ENCODE data around the gene STAG1. TPM values are rescaled to one million over a fixed set of nuclear protein-coding genes. Genes with fewer than 3 reads are reported as not detected.
"Not testable (repeated sequence)": the region's sequence is repeated elsewhere in the genome, so short reads cannot be mapped to it uniquely, and the experiment has no call there.

STAG1 gene
- polyA plus RNA-seq, 4 donors, result 46.1 to 53.4 (median 50.0) TPM

DNA sequence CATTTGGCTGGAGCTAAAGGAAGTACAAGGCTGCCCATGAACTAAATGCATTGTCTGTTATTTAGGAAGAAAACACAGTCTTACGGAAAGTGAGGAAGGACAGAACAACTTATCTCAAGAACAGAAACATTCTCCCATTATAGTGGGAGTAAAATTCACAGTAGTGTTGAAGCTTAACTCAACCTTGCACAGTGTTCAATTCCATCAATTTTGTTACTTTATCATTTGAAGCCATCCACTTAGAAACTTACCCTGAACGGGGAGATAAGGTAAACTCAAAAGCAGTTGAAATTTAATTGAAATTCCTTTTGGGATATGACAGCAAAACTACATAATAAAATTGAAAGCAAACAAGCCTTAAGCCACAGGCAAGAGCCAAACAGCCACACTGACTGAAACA lies 315.1 kb downstream of the STAG1 start:
- no peak for DNase-seq (ENCODE audit: low read depth in 4 of 4, low spot score in 2 of 4)

DNA sequence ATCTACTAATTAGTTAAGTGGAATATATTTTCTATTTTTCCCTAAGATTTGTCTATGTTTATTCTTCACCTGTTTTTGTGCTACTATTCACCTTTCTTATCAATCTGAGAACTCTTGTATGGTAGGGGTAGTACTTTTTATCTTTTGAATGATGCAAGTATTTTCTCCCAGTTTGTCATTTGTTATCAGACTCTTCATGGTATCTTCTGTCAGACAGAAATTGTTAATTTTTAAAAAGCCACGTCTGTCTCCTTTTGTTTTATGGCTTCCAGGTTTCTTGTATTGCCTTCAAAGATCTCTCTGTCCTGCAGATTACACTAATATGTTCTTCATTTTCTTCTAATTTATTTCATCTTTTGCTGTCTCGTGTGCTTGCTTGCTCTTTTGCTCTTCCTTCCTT lies 317.7 kb downstream of the STAG1 start:
- no peak for DNase-seq (ENCODE audit: low read depth in 4 of 4, low spot score in 2 of 4)

DNA sequence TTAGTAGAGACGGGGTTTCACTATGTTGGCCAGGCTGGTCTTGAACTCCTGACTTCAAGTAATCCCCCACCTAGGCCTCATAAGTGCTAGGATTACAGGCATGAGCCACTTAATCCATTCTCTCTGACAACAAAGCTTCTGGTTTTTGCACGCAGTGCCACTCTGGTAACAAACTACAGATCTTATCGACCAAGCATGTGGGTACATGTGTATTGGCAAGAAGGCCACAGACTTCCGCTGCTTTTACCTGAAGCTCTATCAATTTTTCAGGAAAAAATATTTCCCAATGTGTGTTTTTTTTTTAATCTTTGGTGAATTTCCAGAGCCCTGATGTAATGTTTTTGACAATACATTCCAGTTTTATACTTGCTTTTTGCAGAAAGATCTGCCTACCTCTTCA lies 319.5 kb downstream of the STAG1 start:
- DNase-seq (ENCODE audit: low read depth in 4 of 4, low spot score in 2 of 4), result no peak

DNA sequence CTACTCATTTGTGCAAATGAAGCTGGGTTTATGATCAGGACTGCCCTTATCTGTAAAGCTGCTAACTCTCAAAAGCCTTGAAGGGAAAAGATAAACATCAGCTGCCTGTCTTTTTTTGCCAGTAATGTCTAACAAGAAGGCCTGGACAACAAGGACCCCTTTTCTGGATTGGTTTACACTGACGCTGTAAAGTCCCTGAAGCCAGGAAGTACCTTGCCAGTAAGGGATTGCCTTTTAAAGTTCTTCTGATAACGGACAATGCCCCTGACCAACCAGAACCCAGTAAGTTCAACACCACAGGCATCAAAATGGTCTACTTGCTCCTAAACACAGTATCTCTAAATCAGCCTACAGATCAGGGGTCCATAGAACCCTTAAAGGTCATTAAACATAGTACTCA lies 324.0 kb downstream of the STAG1 start:
- no peak for DNase-seq (ENCODE audit: low read depth in 4 of 4, low spot score in 2 of 4)

DNA sequence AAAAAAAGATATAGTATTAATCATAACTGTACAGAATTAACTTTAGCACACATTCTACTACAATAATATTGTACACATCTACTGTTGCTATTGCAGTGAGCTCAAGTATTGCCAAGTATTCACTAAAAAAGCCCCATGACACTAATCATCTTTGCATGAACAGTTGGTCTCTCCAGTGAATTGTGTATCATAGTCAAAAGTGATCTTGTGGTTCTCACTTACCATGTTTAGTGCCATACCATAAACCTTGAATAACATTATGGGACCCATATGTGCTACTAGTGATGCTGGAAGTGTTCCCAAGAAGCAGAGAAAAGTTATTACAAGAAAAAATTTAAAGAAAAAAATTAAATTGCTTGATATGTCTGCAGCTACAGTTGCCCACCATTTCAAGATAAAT lies 324.9 kb downstream of the STAG1 start:
- no peak for DNase-seq (ENCODE audit: low read depth in 4 of 4, low spot score in 2 of 4)

DNA sequence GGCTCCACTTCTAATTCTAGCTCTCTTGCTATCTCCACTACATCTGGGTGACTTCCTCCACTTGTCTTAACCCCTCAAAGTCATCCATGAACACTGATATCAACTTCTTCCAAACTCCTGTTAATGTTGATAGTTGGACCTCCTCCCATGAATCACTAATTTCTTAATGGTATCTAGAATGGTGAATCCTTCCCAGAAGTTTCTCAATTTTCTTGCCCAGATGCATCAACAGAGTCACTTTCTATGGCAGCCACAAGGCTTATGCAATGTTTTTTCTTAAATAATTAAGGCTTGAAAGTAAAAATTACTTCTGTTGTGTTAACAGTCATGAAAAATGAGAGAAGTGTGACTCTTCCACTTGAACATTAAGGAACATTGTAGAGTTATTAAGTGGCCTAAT lies 337.7 kb downstream of the STAG1 start:
- DNase-seq (ENCODE audit: low read depth in 4 of 4, low spot score in 2 of 4), result no peak

DNA sequence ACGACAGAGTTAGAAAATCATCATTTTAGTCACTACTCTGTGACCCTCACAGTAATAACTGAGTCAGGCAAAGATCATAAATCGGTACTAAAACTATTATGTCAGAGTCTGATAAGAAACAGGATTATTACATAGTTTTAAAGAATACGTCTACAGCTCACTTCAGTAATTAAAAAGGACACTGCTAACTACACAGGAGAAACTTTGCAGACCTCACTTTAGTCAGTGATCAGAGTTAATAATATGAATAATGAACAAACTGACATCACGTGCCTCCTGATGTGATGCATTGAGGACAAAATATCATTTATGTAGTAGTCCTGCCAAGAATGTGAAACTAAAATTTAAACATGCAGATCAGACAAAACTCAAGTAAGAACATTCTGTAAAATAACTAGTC lies 339.9 kb downstream of the STAG1 start:
- no peak for DNase-seq (ENCODE audit: low read depth in 4 of 4, low spot score in 2 of 4)

DNA sequence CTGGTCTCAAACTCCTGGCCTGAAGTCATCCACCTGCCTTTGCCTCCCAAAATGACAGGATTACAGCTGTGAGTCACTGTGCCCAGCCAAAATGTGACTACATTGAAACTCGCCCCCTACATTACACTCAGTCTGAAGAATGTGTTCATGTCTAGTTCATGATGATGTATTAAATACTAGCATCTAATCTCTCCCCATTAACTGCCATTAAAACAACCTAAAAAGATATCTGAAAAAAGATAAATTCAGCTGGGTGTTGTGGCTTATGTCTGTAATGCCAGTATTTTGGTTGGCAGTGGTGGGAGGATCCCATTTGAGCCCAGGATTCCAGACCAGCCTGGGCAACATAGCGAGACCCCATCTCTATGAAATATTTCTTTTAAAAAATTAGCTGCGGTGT lies 342.6 kb downstream of the STAG1 start:
- DNase-seq (ENCODE audit: low read depth in 4 of 4, low spot score in 2 of 4), result no peak

DNA sequence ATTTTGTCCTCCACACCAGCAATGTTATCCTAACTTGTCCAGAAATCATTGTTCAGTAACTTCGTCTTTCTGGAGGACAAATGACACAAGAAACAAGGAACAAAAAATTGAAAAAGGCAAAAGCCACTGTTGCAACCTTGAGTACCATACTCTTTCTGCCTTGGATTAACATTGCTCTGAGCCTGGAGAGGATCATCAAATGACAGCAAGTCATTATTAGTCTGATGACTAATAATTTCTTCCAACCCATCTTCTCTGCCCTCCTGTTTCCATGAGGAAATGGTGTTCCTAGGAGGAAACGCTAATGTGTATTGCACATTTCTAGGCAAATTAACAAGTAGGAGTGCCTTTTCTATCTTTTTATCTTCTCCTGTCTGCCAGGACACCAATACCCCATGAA lies 348.1 kb downstream of the STAG1 start:
- DNase-seq (ENCODE audit: low read depth in 4 of 4, low spot score in 2 of 4), result no peak

DNA sequence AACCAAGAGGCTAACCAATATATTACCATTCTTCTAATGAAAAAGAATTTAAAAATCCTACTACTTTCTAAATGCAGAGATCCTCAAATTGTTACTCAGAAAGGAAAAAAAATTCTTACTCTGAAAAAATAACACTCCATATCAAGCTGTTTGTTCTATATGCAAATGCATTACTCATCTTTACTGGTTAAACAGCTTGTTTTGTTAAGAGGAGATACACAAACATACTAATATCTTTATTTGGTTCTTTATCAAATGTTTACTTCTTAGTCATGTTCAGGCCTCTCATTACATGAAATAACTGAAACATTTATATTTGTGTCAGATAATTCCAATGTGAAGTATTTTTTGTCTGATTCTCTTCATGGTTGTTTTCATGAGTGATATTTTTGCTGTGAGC lies 355.3 kb downstream of the STAG1 start:
- DNase-seq (ENCODE audit: low read depth in 4 of 4, low spot score in 2 of 4), result no peak

DNA sequence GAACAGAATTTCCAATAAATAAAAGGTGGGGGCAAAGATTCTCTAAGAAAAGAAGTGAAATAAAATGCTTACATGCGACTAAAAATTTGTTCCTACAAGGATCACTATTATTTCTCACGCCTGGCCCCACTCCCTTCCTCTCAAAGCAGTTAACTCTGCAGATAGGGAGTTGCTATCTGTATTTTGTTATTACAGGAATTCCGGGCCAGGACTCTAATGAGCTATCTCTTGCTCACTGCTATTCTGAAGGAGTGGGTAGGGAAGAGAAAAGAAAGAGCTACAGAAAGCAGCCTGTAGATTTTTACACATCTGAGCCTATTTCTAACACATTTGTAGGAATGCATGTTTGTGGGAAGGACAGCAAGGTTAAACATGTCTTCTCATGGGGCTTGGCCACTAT lies 361.6 kb downstream of the STAG1 start:
- no peak for DNase-seq (ENCODE audit: low read depth in 4 of 4, low spot score in 2 of 4)

DNA sequence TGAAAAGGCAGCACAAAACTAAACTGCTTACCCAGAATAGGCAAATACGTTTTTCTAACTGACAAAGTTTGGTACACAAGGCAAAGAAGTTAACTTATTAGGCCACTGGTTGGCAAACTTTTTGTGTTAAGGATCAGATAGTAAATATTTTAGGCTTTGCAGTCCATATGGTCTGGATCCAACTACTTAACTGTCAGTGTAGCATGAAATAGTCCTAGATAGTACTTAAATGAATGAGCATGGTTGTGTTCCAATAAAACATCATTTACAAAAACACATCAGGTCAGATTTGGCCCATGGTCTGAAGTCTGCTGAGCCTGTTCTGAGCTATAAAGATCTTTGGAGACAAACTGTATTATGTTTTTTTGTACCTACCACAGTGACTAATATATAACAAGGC lies 365.1 kb downstream of the STAG1 start:
- no peak for DNase-seq (ENCODE audit: low read depth in 4 of 4, low spot score in 2 of 4)

DNA sequence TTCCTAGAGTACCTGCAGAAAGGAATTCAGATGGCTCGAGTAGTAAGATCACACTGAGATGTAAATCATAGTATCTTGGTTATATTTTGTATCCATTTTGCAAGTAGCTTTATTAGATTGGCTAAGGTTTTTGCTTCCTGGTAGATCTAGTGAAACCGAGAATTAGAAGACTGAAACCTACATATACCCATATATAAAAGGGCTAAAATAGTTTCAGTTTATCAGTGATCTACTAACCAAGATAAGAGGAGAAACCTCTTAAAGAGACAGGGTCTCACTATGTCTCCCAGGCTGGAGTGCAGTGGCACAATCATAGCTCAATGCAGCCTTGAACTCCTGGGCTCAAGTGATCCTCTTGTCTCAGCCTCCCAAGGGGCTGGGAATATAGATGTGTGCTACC lies 366.7 kb downstream of the STAG1 start:
- no peak for DNase-seq (ENCODE audit: low read depth in 4 of 4, low spot score in 2 of 4)

DNA sequence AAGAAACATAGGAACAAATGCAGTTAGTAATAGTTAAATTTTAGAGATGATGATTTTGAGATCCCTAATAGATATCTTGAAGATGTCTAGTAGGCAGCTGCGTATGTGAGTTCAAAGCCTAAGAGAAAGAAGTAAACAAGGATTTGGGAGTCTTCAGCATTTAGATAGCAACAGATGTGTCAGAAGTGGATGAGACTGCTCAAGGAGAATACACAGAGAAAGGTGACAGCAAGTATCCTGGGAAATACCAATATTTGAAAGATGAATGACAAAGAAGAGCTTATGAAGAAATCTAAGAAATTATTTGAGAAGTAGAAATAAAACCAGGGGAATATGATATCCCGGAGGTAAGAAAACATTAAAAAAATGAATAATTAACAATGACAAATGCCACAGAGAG lies 371.1 kb downstream of the STAG1 start:
- DNase-seq (ENCODE audit: low read depth in 4 of 4, low spot score in 2 of 4), result no peak

DNA sequence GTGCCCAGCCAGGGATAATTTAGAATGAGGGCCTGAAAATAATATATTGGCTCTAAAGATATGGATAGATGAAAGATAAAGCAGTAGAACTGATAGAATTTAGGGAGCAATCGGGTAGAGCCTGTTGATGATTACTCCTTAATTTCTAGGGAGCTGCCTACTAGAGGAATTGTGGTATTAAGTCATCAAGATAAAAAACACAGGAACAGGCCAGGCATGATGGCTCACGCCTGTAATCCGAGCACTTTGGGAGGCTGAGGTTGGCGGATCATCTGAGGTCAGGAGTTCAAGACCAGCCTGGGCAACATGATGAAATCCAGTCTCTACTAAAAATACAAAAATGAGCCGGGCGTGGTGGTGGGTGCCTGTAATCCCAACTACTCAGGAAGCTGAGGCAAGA lies 371.6 kb downstream of the STAG1 start:
- no peak for DNase-seq (ENCODE audit: low read depth in 4 of 4, low spot score in 2 of 4)

DNA sequence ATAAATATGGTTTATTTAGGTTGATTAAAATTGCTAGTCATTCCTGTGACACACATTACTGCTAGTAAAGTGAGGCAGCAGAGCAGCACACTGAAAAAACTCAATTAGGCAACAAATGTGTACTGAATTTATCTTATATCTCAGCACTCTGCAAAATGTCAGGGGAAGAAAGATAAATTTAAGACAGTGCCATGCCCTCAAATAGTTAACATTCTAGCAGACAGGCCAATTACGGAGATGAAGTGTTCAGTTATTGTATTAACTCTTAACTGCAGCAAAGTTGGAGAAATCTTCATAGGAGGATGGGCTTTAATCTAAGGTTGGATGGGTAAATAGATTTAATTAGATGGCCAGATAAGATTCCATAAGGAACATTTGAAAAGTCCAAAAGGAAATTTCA lies 374.2 kb downstream of the STAG1 start:
- DNase-seq (ENCODE audit: low read depth in 4 of 4, low spot score in 2 of 4), result no peak

DNA sequence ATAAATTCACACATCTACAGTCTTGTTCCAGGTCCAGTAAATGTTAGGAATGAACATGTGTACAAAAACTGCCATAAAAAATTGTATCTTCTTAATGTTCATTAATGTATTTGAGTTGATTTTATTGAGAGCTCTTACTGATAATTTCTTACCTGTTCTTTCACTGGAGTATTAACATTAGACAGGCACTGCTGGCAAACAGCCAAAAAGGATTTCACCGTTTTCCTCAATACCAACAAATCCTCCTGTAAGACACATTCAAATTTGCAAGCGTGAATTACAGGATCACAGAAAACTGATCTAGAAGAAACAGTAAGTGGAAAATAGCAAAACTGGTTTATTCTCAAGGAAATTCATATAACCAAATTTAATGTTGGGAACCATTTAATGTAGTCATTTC lies 374.7 kb downstream of the STAG1 start:
- DNase-seq (ENCODE audit: low read depth in 4 of 4, low spot score in 2 of 4), result no peak

DNA sequence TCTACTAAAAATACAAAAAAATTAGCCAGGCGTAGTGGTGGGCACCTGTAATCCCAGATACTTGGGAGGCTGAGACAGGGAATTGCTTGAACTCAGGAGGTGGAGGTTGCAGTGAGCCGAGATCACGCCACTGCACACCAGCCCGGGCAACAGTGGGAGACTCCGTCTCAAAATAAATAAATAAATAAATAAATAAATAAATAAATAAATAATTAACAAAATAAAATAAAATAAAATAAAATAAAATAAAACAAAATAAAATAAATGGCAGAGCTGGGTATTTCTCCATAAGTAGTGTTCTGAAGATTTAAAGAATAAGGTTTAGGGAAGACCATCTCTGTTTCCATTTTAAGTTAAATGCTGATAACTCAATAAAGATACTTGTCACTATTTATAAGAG lies 376.4 kb downstream of the STAG1 start:
- not testable (repeated sequence) for DNase-seq (ENCODE audit: low read depth in 4 of 4, low spot score in 2 of 4)

DNA sequence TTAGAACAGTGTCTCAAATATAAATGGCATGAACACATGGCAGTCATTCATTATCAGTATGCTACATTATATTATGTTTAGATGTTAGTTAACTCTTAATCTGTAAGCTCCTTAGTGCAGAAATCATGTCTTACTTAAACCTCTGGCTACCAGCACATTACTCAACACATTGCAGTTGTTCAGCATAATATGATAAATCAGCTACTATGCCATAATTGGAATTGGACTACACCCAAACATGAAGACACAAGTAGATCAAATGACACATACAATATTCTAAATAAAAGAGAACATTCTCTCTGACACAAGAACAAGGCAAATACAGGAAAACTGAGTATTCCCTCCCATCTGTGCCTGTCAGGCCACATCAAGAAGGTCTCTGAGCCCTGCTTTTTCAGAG lies 385.9 kb downstream of the STAG1 start:
- DNase-seq (ENCODE audit: low read depth in 4 of 4, low spot score in 2 of 4), result no peak

DNA sequence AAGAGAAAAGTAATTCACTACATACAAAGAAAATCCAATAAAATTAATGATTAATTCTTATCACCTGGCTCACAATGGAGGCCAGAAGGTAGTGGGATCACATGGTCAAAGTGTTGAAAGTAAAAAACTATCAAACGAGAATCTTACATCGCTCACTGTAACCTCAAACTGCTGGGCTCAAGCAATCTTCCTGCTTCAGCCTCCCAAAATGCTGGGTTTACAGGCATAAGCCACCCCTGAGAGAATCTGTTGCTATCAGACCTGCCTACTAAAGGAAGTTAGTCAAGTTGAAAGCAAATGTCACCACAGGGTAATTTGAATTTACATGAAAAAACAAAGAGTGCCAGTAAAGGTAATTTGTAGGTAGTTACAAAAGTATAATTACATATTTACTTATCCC lies 398.7 kb downstream of the STAG1 start:
- DNase-seq (ENCODE audit: low read depth in 4 of 4, low spot score in 2 of 4), result no peak

DNA sequence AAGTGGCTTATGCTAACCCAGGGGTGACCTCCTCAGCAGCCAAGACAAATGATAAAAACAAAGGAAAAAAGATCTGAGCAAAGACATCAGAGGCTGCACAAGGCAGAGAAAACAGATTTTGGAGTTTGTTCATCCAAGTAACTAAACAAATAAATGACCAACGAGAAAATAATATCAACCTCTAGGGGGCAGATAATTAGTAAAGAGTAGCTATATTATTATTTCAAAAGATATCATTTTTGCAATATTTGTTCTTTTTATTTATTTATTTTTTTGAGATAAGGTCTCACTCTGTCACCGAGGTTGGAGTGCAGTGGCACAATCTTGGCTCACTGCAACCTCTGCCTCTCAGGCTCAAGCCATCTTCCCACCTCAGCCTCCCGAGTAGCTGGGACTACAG lies 400.3 kb downstream of the STAG1 start:
- DNase-seq (ENCODE audit: low read depth in 4 of 4, low spot score in 2 of 4), result no peak

DNA sequence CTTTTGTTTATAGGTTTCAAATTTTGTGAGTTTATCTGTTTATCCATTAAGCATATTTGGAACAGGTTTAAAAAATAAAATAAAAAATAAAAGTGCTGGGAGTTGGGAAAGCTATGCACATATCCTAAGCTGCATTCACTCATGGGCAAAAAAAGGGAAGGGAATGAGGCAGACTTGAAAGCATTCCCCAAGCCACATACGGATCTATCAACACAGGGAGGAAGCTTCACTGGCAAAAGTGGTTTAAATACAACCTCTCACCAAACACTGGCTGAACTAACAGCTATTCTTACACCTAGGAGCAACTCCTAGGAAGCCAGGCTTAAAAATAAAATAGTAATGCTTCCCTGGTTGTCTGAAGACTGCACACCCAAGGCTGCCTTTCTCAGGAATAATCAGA lies 400.8 kb downstream of the STAG1 start:
- DNase-seq (ENCODE audit: low read depth in 4 of 4, low spot score in 2 of 4), result no peak

DNA sequence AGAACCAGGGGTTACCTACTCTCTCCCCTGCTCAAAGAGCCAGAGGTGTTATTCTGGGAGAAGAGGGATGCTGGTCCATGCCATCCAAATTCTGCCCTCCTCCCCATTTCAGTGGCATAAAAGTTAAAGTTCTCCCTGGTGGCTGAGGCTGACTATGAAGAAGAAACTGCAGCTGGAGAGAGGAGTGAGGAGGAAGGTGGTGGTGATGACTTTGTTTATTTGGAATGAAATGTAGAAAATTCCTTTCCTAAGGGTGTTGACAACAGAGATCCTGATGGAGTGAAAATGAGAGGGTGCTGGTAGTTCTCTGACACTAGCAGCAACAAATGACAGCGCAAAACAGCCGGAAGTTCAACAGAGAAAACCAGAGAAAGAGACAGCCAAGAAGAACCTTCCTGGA lies 401.6 kb downstream of the STAG1 start:
- DNase-seq (ENCODE audit: low read depth in 4 of 4, low spot score in 2 of 4), result no peak

DNA sequence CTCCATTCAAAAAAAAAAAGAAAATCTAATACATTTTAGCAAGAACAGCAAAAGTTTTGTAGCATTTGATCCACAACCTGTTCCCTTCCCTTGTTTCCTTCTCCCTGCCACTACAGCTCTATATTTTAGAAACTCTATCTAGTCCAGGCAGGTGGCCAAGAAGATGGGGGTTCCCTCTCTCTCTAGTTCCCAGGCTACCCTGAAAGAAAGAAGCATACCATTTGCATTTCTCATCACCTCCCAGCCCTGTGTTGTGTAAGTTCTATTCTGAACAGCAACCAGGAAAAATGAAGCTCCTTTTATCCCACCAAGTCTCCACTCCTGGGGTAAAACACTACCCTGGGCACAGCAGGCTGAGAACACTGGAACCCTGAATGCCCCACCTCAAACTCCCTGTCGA lies 402.0 kb downstream of the STAG1 start:
- DNase-seq (ENCODE audit: low read depth in 4 of 4, low spot score in 2 of 4), result no peak
